IMR-90 (cell line): ENCODE measurements around the gene CLPX. TPM values are rescaled to one million over a fixed set of nuclear protein-coding genes. Genes with fewer than 3 reads are reported as not detected.
A peak's percentile ranks its signal among the peaks of the same experiment; 100 is the strongest.

Experiments used
- ATAC-seq: fragments of 200-7000 bp; cut with Tn5 transposase; 2 replicates; pipeline ENCODE4 v1.9.1; 2020; ENCODE audit warnings: low read depth, mild to moderate bottlenecking, moderate library complexity
- BruUV-seq: library from RNA; stranded (reverse); fragments of 400-500 nt; replicated peaks from 2 replicates; lab custom pipeline; 2021; lab: Mats Ljungman, UMichigan
- CTCF ChIA-PET: fragments of 300-600 bp; formaldehyde crosslinking; extraction: SDS; loops from one replicate; lab custom pipeline; 2021; ENCODE audit warnings: antibody characterized with exemption; lab: Yijun Ruan, JAX
- POLR2A ChIA-PET: fragments of 300-600 bp; sonication (Branson Sonifier 250); formaldehyde crosslinking; loops from one replicate; lab custom pipeline; 2022; ENCODE audit warnings: antibody characterized with exemption; ENCODE audit not compliant: unreplicated experiment; lab: Charles Lee
- DNase-seq: peaks from one replicate; pipeline ENCODE4 v3.0.0; 2013
- H2AFZ ChIP-seq: replicated peaks from 2 replicates; pipeline ENCODE3; 2013; ENCODE audit warnings: low read length, mild to moderate bottlenecking; ENCODE audit not compliant: poor library complexity
- H2AK5ac ChIP-seq: 2 replicates; pipeline ENCODE4 v1.6.1; 2013; ENCODE audit warnings: low read depth, low read length, inconsistent platforms
- H2AK9ac ChIP-seq: replicated peaks from 2 replicates; pipeline ENCODE3; 2013; ENCODE audit warnings: mild to moderate bottlenecking, low read depth, low read length, moderate library complexity; ENCODE audit not compliant: poor library complexity
- H2BK120ac ChIP-seq: 2 replicates; pipeline ENCODE4 v1.6.1; 2013; ENCODE audit warnings: low read depth, low read length, inconsistent platforms
- H2BK15ac ChIP-seq: 3 replicates; pipeline ENCODE4 v1.6.1; 2013; ENCODE audit warnings: low read depth, low read length, inconsistent platforms
- H2BK20ac ChIP-seq: 2 replicates; pipeline ENCODE4 v1.6.1; 2013; ENCODE audit warnings: low read depth, mild to moderate bottlenecking, inconsistent platforms, low read length, moderate library complexity
- H2BK5ac ChIP-seq: 2 replicates; pipeline ENCODE4 v1.6.1; 2013; ENCODE audit warnings: mild to moderate bottlenecking, low read depth, low read length, inconsistent platforms; ENCODE audit not compliant: poor library complexity, severe bottlenecking
- H3K14ac ChIP-seq: replicated peaks from 2 replicates; pipeline ENCODE4 v1.6.1; 2013; ENCODE audit warnings: low read depth, low read length, inconsistent platforms
- H3K18ac ChIP-seq: 2 replicates; pipeline ENCODE4 v1.6.1; 2013; ENCODE audit warnings: low read depth, low read length, control low read depth
- H3K23ac ChIP-seq: 2 replicates; pipeline ENCODE4 v1.6.1; 2013; ENCODE audit warnings: low read depth, low read length, inconsistent platforms
- H3K27ac ChIP-seq: 2 replicates; pipeline ENCODE4 v1.5.1; 2013; ENCODE audit warnings: mild to moderate bottlenecking, control low read depth, low read length; ENCODE audit not compliant: insufficient read depth
- H3K27me3 ChIP-seq: 2 replicates; pipeline ENCODE4 v1.6.1; 2013; ENCODE audit warnings: low read length; ENCODE audit not compliant: control insufficient read depth, insufficient read depth
- H3K36me3 ChIP-seq: 2 replicates; pipeline ENCODE4 v1.6.1; 2013; ENCODE audit warnings: low read length, mixed read lengths; ENCODE audit not compliant: control insufficient read depth, insufficient read depth
- H3K4ac ChIP-seq: 2 replicates; pipeline ENCODE4 v1.6.1; 2013; ENCODE audit warnings: low read depth, low read length, inconsistent platforms
- H3K4me1 ChIP-seq: 2 replicates; pipeline ENCODE4 v1.6.1; 2013; ENCODE audit warnings: low read length, mixed read lengths; ENCODE audit not compliant: control insufficient read depth, insufficient read depth
- H3K4me2 ChIP-seq: 2 replicates; pipeline ENCODE4 v1.6.1; 2013; ENCODE audit warnings: low read depth, mild to moderate bottlenecking, control low read depth, low read length, moderate library complexity
- H3K4me3 ChIP-seq: 2 replicates; pipeline ENCODE4 v1.5.1; 2013; ENCODE audit warnings: low read depth, mild to moderate bottlenecking, control low read depth, low read length, moderate library complexity; ENCODE audit not compliant: insufficient read depth
- H3K56ac ChIP-seq: 2 replicates; pipeline ENCODE4 v1.6.1; 2013; ENCODE audit warnings: low read length, inconsistent platforms; ENCODE audit not compliant: insufficient read depth; ENCODE audit errors: extremely low read depth
- H3K79me1 ChIP-seq, 2 experiments: 2 replicates each; pipeline ENCODE4 v1.6.1; 2013; ENCODE audit warnings: low read length in 2 of 2, inconsistent platforms in 1 of 2, low read depth in 1 of 2
- H3K9ac ChIP-seq: 2 replicates; pipeline ENCODE4 v1.6.1; 2013; ENCODE audit warnings: low read depth, low read length, control low read depth
- H3K9me1 ChIP-seq: 2 replicates; pipeline ENCODE4 v1.6.1; 2013; ENCODE audit warnings: low read length, inconsistent platforms; ENCODE audit not compliant: insufficient read depth
- H3K9me3 ChIP-seq: 2 replicates; pipeline ENCODE4 v1.6.1; 2013; ENCODE audit warnings: low read length; ENCODE audit not compliant: control insufficient read depth, insufficient read depth
- H4K20me1 ChIP-seq: 2 replicates; pipeline ENCODE4 v1.6.1; 2013; ENCODE audit warnings: low read length, inconsistent platforms; ENCODE audit not compliant: insufficient read depth
- H4K5ac ChIP-seq: 2 replicates; pipeline ENCODE4 v1.6.1; 2013; ENCODE audit warnings: mild to moderate bottlenecking, low read depth, low read length, control low read depth
- H4K8ac ChIP-seq, 2 experiments: 2 replicates each; pipeline ENCODE4 v1.6.1; 2013; ENCODE audit warnings: low read depth in 2 of 2, low read length in 2 of 2, control low read depth in 1 of 2, inconsistent platforms in 1 of 2
- H4K91ac ChIP-seq: 2 replicates; pipeline ENCODE4 v1.6.1; 2013; ENCODE audit warnings: low read depth, low read length, inconsistent platforms; ENCODE audit not compliant: insufficient read depth
- BHLHE40 ChIP-seq: fragments of 150-350 bp; IDR thresholded peaks from 2 replicates; pipeline ENCODE4 v1.6.1; 2016; ENCODE audit warnings: mild to moderate bottlenecking, low read depth, low read length
- CEBPB ChIP-seq: IDR thresholded peaks from 2 replicates; pipeline ENCODE4 v1.6.1; 2012; ENCODE audit warnings: low read depth, low read length, improper control_type of control experiment
- CHD1 ChIP-seq: IDR thresholded peaks from 2 replicates; pipeline ENCODE4 v1.6.1; 2012; ENCODE audit warnings: low read depth, low read length, improper control_type of control experiment
- FOS ChIP-seq: fragments of 150-350 bp; IDR thresholded peaks from 2 replicates; pipeline ENCODE4 v1.6.1; 2016; ENCODE audit warnings: low read depth, low read length
- MAFK ChIP-seq: IDR thresholded peaks from 2 replicates; pipeline ENCODE4 v1.6.1; 2012; ENCODE audit warnings: low read depth, low read length, improper control_type of control experiment
- MXI1 ChIP-seq: IDR thresholded peaks from 2 replicates; pipeline ENCODE4 v1.6.1; 2012; ENCODE audit warnings: low read depth, mild to moderate bottlenecking, low read length, moderate library complexity, borderline replicate concordance
- POLR2A ChIP-seq: IDR thresholded peaks from 2 replicates; pipeline ENCODE4 v1.6.1; 2012; ENCODE audit warnings: mild to moderate bottlenecking, low read depth, low read length
- RFX5 ChIP-seq: IDR thresholded peaks from 2 replicates; pipeline ENCODE4 v1.8.0; 2012; ENCODE audit warnings: low read depth, mild to moderate bottlenecking, low read length, moderate library complexity
- WGBS, 2 experiments: methylation state at CpG; one replicate each; pipeline versions ENCODE4 v1.1.5 to v1.1.7; 2013; ENCODE audit warnings: missing lambda C conversion rate in 2 of 2; ENCODE audit not compliant: insufficient read length in 1 of 2; ENCODE audit errors: extremely low coverage in 2 of 2; 5-methylcytosine and 5-hydroxymethylcytosine counted together
- dilution Hi-C: fragments of 300-500 bp; cut with HindIII; formaldehyde crosslinking; loops from one replicate; pipeline ENCODE4 v1.14.3; 2018; ENCODE audit warnings: low sequenced_read_pairs; ENCODE audit not compliant: unreplicated experiment
- in situ Hi-C: fragments of 300-500 bp; cut with MboI; formaldehyde crosslinking; loops from 3 replicates; pipeline ENCODE4 v1.14.3; 2019; ENCODE audit warnings: low sequenced_read_pairs, inconsistent platforms, mixed read lengths
- intact Hi-C: fragments of 100-400 bp; cut with micrococcal nuclease; formaldehyde crosslinking; loops from 2 replicates; pipeline ENCODE4 v1.10.0; 2022
- polyA plus RNA-seq, 3 experiments: library from polyadenylated mRNA; depleted of rRNA; stranded (reverse); fragments of >200 nt; gene quantifications; 2 replicates each; pipeline ENCODE4 v1.2.3, GENCODE V29; 2012; ENCODE audit warnings: low replicate concordance in 1 of 3
- total RNA-seq: library from RNA; depleted of rRNA; stranded (reverse); fragments of >200 nt; gene quantifications from 2 replicates; pipeline ENCODE4 v1.2.3, GENCODE V29; 2012
- TF ChIP-seq, protein P1 (sequence below): fragments of 150-350 bp; IDR thresholded peaks from 2 replicates; pipeline ENCODE4 v1.6.1; 2017; ENCODE audit warnings: mild to moderate bottlenecking, antibody characterized with exemption, low read length, low read depth

CLPX gene
- total and polyA plus RNA-seq, 2 of the 4 experiments (the other 2 are of a cell fraction): 25.8 to 26.9 TPM

- CTCF ChIA-PET: interaction anchor here (0.6 to 2.4 kb wide), 2 partner anchors 86 to 268 kb away, joined by 5 to 7 read pairs; no protein-coding TSS in a partner anchor
- intact Hi-C loops: loop anchor here (5.0 kb wide), 1 partner anchor 152 kb away; no protein-coding TSS in a partner anchor
- DNase-seq: peak; percentile 57
Observed at GRCh38 chr15:65184305-65184867, 756 bp downstream of the CLPX start.

More at GRCh38 chr15:65184305-65184867, 756 bp downstream of the CLPX start:
- Histone ChIP-seq H3K4me3 (peak overlapping the region; percentile 87), H3K4ac (peak overlapping the region; percentile 70), H3K4me1 (no peaks in the 10 kb centered on the region), H2BK5ac (peak overlapping the region; percentile 84), H2AK5ac (peak overlapping the region; percentile 70; the same call in 1 of the 2 replicates), H4K20me1 (peaks cover 25% of the 10 kb centered on the region), H4K8ac (peak overlapping the region; percentile 82 to 90; a peak in 3 of 4 replicates), H3K23ac (peak overlapping the region; percentile 71; the same call in 1 of the 2 replicates), H2BK20ac (no peak overlapping the region), H3K9me3 (no peaks in the 10 kb centered on the region), H3K79me1 (peaks cover 0 to 33% of the 10 kb centered on the region in 2 experiments), H3K9me1 (0 out of 2 replicates have a peak, but pooled peaks cover 6% of the 10 kb centered on the region), H3K9ac (peak overlapping the region; percentile 94), H4K5ac (peak overlapping the region; percentile 89), H2BK120ac (0 out of 2 replicates have a peak overlapping the region, but pooled peaks have one; percentile 2), H2AFZ (peak overlapping the region; percentile 99), H4K91ac (peak overlapping the region; percentile 26), H3K18ac (peak overlapping the region; percentile 63; the same call in 1 of the 2 replicates), H2BK15ac (no peak overlapping the region), H2AK9ac (peak overlapping the region; percentile 96), H3K27me3 (no peaks in the 10 kb centered on the region), H3K14ac (peak overlapping the region; percentile 91), H3K56ac (peak overlapping the region; percentile 78; the same call in 1 of the 2 replicates), H3K36me3 (no peaks in the 10 kb centered on the region), H3K4me2 (peak overlapping the region; percentile 79), H3K27ac (peak overlapping the region; percentile 94)
- BruUV-seq: no TSS peak
- in situ Hi-C loops (no loop called here), dilution Hi-C loops (no loop called here)
- WGBS, 2 experiments: 3% methylated on average over 6 of the region's 33 CpGs; no CpG with 5 or more reads in 1 of the 2 experiments
- TF ChIP-seq BHLHE40: 0 out of 2 replicates have a peak, but pooled peaks have one; percentile 4
- no peak for TF ChIP-seq RFX5
- TF ChIP-seq CHD1: no peak
- TF ChIP-seq, protein P1, sequence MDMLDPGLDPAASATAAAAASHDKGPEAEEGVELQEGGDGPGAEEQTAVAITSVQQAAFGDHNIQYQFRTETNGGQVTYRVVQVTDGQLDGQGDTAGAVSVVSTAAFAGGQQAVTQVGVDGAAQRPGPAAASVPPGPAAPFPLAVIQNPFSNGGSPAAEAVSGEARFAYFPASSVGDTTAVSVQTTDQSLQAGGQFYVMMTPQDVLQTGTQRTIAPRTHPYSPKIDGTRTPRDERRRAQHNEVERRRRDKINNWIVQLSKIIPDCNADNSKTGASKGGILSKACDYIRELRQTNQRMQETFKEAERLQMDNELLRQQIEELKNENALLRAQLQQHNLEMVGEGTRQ: no peak
- TF ChIP-seq FOS: no peak
- peak; percentile 30; the same call in 1 of the 2 replicates for TF ChIP-seq CEBPB
- TF ChIP-seq MXI1: no peak
- TF ChIP-seq POLR2A: no peak; the same call in 1 of the 2 replicates
- TF ChIP-seq MAFK: no peak
- POLR2A ChIA-PET: no interaction called here
- ATAC-seq: peak; percentile 41
